SU-DHL-6 (cell line): ENCODE data around the gene EHHADH.

ENCODE experiments used
- CTCF ChIP-seq: fragments of 200-600 bp; sonication (generic); IDR thresholded peaks from one replicate; pipeline ENCODE4 v1.5.1; 2017; ENCODE audit warnings: antibody characterized with exemption, mild to moderate bottlenecking, low read length, moderate library complexity; ENCODE audit not compliant: insufficient read depth, poor library complexity, severe bottlenecking
- EZH2phosphoT487 ChIP-seq: fragments of 200-600 bp; sonication (generic), shearing (Covaris generic); conservative IDR thresholded peaks from 2 replicates; pipeline ENCODE4 v1.6.1; 2018; ENCODE audit warnings: mild to moderate bottlenecking, antibody characterized with exemption, low read length, moderate library complexity, mixed read lengths

DNA sequence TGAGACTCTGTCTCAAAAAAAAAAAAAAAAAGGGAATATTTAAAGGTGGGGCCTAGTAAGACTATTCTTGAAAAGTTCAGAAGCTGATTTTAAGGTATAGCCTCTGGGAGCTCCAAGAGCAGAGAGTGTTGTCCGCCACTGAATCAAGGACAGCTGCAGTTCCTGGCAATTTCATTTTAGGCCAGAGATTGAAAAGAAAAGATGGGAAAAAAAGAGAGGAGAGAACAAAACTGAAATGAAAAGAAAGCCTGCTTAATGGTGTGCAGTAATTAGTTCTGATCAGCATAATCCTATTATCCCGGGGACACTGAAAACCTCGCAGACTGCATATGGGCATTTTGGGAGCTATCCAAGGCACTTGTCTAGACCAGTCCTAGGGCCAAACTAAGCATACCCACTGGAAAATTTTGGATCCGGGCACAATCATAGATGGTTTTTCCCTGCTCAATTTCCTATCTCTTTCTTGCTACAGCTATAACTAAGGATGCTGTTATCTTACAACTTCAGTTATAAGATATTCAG, 43.2 kb downstream of the EHHADH start:
- TF ChIP-seq CTCF (no peak), EZH2phosphoT487 (no peak)
